Bronchial epithelial cell (primary cell): ENCODE measurements around the gene C5. TPM values are rescaled to one million over a fixed set of nuclear protein-coding genes. Genes with fewer than 3 reads are reported as not detected.

Experiments
- DNase-seq: peaks from one replicate; pipeline ENCODE4 v3.0.0-alpha.2; 2010; ENCODE audit warnings: low read depth
- FAIRE-seq: peaks from 2 replicates; lab custom pipeline; 2011; peaks lifted over from hg19 to GRCh38; lab: Jason Lieb, UNC
- H3K27me3 ChIP-seq: 2 replicates; pipeline ENCODE4 v1.5.1; 2011; ENCODE audit warnings: low read length; ENCODE audit not compliant: control insufficient read depth, insufficient read depth
- H3K36me3 ChIP-seq: 2 replicates; pipeline ENCODE4 v1.5.1; 2011; ENCODE audit warnings: low read length; ENCODE audit not compliant: control insufficient read depth, insufficient read depth
- H3K4me3 ChIP-seq: 2 replicates; pipeline ENCODE4 v1.5.1; 2011; ENCODE audit warnings: mild to moderate bottlenecking, low read depth, low read length, control low read depth
- CTCF ChIP-seq: IDR thresholded peaks from 2 replicates; pipeline ENCODE4 v1.5.1; 2011; ENCODE audit warnings: mild to moderate bottlenecking, moderate library complexity, low read length, control low read depth, inconsistent platforms; ENCODE audit not compliant: insufficient read depth, severe bottlenecking
- total RNA-seq: library from RNA; depleted of rRNA; stranded (reverse); fragments of >200 nt; gene quantifications from 2 replicates; pipeline ENCODE4 v1.2.1, GENCODE V29; 2014

C5 gene
- total RNA-seq, 1 donor from 2014 or later = 1.3 TPM

- Histone ChIP-seq H3K27me3 (no peaks in the 10 kb centered on the region), H3K4me3 (no peak overlapping the region), H3K36me3 (no peaks in the 10 kb centered on the region)
- FAIRE-seq = no peak
- no peak for DNase-seq
- TF ChIP-seq CTCF = no peak
These were observed 144.5 kb downstream of the C5 start for GRCh38 chr9:120905315-120906164.

GRCh38 chr9:120904978-120905301 lies 145.1 kb downstream of the C5 start:
- H3K4me3 ChIP-seq = no peak overlapping the region
- FAIRE-seq = no peak

GRCh38 chr9:120904061-120904977 lies 145.8 kb downstream of the C5 start:
- DNase-seq = no peak
- no peak for FAIRE-seq
- no peak for TF ChIP-seq CTCF
- Histone ChIP-seq H3K27me3 (no peaks in the 10 kb centered on the region), H3K4me3 (no peak overlapping the region), H3K36me3 (no peaks in the 10 kb centered on the region)

More at GRCh38 chr9:120904978-120905301, 145.1 kb downstream of the C5 start:
- TF ChIP-seq CTCF = no peak
- Histone ChIP-seq H3K36me3 (no peaks in the 10 kb centered on the region), H3K27me3 (no peaks in the 10 kb centered on the region)
- DNase-seq = no peak

GRCh38 chr9:120902569-120903535 lies 147.2 kb downstream of the C5 start:
- Histone ChIP-seq H3K4me3 (no peak overlapping the region), H3K36me3 (no peaks in the 10 kb centered on the region), H3K27me3 (no peaks in the 10 kb centered on the region)
- FAIRE-seq (no peak), DNase-seq (no peak)
- TF ChIP-seq CTCF = no peak

Other genes starting within 250 kb of the C5 start
- 12.4 and 16.4 TPM in 2 replicates for gene PSMD5, start 207.4 kb downstream of the C5 start, total RNA-seq
- 7.6 TPM in 2 replicates for gene PHF19, start 173.1 kb downstream of the C5 start, total RNA-seq
- 0.79 and 1.0 TPM in 2 replicates for gene TRAF1, start 123.5 kb downstream of the C5 start, total RNA-seq
- gene CNTRL, start 24.7 kb upstream of the C5 start, total RNA-seq = 5.0 and 7.0 TPM in 2 replicates
- 28.4 and 41.1 TPM in 2 replicates for gene RAB14, start 151.6 kb upstream of the C5 start, total RNA-seq
- 420 and 822 TPM in 2 replicates for gene GSN, start 217.9 kb upstream of the C5 start, total RNA-seq